NCI-H1694 treated with DMSO at 0.1 percent for 48 hours (cell line): ENCODE measurements around the gene MALRD1.
"Not testable (repeated sequence)": the region's sequence is repeated elsewhere in the genome, so short reads cannot be mapped to it uniquely, and the experiment has no call there.

Source experiments
- DNase-seq: peaks from one replicate; lab custom pipeline; 2025; lab: John Stamatoyannopoulos, UW

The MALRD1 gene

DNA sequence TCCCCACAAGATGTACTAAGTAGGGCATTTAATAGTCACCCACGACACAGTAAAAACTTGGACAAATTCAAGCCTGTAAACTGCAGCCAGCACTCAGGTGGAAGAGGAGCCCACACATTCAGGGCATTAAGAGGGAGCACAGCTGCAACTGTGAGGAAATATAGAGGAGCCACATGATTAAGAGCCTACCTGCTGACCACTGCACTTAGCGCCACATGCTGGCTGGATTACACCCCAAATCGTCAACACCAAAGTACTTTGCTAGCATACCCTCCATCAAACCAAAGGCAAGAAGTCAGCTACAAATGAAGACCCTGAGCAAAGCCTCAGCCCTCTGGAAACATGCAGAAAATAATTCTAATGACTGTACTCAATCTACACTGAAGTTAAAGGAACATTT lies 445.3 kb downstream of the MALRD1 start:
- DNase-seq = no peak

- no peak for DNase-seq
Measured at GRCh38 chr10:19497026-19497425, 448.4 kb downstream of the MALRD1 start.

- no peak for DNase-seq
Measured at GRCh38 chr10:19498393-19499290, 450.0 kb downstream of the MALRD1 start.

DNA sequence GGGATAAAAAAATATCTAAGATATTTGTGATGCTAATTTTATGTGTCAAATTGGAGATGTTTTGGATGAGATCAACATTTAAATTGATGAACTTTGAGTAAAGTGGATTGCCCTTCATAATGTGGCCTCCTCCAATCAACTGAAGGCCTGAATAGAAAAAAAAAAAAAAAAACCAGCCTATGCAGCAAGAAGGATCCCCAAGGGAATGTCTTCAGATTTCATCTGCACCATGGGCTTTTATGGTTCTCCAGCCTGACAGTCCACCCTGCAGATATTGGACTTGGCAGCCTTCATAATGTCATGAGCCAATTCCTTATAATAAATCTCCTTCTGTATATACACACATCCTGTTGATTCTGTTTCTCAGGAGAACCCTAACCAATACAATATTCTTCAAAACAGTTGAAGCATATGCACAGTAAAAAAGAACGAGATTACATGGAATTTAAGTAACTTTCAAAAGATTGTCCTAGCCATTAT lies 450.7 kb downstream of the MALRD1 start:
- DNase-seq = no peak

- no peak for DNase-seq
Measured at GRCh38 chr10:19500959-19501358, 452.4 kb downstream of the MALRD1 start.

DNA sequence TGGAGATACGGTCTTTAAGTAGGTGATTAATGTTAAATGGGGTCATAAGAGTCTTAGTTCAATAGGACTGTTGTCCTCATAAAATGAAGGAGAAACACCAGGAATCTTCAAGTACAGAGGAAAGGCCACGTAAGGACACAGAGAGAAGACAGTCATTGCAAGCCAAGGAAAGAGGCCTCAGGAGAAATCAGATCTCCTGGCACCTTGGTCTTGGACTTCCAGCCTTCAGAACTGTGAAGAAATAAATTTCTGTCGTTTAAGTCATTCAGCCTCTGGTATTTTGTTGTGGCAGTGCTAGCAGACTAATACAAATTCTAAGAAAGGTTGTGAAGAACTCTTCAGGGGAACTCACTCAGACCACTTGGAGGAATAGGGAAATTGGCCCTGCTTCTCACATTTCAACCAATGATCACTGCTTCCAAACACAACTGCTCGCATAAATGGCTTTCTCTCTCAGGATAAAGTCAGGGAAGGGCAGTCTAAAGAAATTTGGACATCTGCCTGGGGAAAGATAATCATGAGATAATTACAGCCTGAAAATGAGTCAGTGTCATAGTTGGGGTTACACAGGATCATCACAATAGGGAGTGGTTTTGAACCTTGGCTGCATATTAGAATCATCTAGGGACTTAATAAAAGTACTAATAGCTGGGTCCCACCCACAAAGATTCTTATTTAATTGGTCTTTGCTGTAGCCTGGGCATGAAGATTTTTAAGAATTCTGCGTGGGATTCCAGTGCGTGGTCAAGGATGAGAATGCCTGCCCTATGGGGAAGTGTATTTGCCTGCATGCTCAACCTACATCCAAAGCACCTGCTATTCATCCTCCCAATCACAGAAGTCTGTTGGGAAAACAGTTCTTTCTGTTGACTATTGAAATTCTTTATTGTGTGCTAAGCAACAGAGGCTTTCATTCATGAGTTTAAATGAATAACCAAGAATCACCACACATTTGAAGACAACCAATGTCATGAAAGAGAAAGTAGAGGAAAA lies 457.0 kb downstream of the MALRD1 start:
- no peak for DNase-seq

DNA sequence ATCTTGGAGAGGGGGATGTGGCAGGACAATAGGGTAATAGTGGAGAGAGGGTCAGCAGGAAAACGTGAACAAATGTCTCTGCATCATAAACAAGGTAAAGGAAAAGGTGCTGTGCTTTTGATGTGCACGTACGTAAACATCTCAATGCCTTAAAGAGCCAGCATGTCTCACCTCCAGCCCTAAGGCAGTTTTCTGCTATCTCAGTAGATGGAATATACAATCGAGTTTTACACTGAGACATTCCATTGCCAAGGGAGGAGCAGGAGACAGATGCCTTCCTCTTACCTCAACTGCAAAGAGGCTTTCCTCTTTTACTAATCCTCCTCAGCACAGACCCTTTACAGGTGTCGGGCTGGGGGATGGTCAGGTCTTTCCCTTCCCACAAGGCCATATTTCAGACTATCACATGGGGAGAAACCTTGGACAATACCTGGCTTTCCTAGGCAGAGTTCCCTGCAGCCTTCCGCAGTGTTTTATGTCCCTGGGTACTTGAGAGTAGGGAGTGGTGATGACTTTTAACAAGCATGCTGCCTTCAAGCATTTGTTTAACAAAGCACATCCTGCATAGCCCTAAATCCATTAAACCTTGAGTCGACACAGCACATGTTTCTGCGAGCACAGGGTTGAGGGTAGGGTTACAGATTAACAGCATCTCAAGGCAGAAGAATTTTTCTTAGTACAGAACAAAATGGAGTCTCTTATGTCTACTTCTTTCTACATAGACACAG lies 461.6 kb downstream of the MALRD1 start:
- DNase-seq = not testable (repeated sequence)

DNA sequence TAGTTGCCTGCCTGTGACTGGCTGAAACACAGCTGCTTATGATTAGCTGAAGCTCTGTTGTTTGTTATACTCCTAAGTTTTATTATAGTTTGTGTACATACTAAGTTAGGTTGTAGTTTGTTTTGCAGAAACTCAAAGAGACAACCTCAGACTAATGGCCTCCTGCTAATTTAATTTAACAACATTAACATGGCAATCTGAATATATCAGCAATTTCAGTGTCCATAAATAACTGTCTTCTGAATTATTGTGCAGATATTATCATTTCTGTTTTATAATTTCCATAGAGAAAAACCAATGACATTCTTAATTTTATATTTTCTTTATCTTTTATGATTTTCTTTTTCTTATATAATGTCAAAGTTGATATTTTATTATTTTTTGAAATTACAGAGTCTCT lies 469.5 kb downstream of the MALRD1 start:
- DNase-seq = no peak

GRCh38 chr10:19518632-19519031 lies 470.0 kb downstream of the MALRD1 start:
- no peak for DNase-seq

DNA sequence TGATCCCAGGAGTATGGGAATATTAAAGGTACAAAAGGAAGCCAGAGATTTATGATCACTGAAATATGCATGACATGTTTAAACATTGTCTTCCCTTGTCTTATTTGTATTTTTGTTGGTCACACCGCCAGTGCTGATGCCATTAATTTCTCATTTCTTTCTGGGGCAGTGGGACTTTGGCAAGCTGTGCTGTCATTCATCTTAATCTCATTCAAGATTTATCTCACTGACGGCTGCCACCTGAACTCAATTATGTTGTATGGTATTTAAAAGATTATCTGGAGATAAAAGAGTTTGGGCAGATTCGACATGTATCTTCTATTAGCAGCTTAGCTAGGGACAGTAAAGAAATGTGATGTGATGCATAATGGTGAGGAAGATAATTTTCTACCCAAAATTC lies 482.7 kb downstream of the MALRD1 start:
- DNase-seq = no peak

GRCh38 chr10:19532411-19532810 lies 483.8 kb downstream of the MALRD1 start:
- no peak for DNase-seq

DNA sequence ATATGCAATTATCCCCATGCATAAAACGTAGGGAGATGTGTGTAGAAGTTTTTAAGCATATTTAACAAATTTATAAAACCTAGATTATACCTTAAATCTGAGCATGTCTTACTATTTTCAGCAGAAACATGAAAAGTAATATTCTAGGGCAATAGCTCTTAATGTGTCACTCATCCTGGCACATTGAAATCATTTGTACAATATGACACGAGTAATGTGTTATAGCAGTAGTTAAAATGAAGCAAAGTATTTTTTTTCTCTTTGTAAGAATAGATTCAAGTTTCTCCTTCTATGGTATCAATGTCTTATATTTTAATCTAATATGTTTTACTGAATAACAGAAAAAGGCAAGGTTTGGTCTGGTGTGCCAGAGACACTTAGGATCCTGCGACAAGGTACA lies 492.7 kb downstream of the MALRD1 start:
- DNase-seq = no peak

- no peak for DNase-seq
Measured at GRCh38 chr10:19546224-19546623, 497.6 kb downstream of the MALRD1 start.

DNA sequence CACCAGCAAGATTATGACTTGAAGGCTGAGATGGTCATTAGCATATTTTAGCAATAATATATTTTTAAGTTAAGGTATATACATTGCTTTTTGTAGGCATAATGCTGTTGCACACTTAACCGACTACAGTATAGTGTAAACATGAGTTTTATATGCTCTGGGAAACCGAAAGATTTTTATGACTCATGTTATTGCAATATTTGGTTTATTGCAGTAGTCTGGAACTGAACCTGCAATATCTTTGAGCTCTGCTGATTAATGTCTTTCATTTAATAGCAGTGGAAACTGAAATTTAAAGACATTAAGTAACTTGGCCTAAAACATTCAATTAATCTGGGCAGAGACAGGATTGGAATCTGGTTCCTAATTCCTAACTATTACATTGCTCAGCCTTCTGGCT lies 500.9 kb downstream of the MALRD1 start:
- DNase-seq = no peak

DNA sequence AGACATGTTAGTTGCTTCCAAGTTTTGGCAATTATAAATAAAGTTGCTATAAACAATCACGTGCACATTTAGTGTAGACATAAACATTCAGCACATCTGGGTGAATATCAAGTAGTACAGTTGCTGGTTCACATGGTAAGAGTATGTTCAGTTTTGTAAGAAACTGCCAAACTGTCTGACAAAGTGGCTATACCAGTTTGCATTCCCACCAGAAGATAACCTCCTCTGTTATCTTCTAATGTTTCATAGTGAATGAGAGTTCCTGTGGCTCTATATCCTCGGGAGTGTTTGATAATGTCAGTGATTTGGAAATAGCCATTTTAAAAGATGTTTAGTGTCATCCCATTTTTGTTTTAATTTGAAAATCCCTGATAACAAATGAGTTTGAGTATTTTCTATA lies 508.1 kb downstream of the MALRD1 start:
- no peak for DNase-seq

GRCh38 chr10:19561181-19561580 lies 512.6 kb downstream of the MALRD1 start:
- DNase-seq = no peak

DNA sequence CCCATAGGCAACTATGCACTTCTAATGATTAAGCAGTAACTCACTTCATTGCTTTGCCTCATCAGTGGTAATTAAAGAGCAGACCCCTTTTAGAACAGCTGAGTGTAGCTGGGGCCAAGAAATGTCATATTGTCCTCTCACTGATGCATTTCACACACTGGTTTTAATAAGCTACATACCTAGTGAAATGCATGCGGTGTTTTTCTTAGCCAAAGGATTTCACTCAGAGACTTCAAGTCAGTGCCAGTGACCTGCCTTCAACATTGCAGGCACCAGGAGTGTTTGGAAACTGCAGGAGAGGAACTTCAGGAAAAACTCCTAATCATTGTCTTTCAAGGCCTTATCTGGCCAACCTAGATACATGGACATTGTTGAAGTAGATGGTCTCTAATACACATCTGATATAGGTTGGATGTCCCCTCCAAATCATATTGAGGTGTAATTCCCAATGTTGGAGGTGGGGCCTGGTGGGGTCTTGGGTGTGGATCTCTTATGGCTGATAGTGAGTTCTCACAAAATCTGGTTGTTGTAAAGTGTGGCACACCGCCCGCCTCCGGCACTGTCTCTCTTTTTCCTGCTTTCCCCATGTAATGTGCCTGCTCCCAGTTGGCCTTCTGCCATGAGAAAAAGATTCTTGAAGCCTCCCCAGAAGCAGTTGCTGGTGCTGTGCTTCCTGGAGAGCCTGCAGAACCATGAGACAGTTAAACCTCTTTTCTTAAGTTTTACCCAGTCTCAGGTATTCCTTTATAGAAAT lies 515.0 kb downstream of the MALRD1 start:
- no peak for DNase-seq

GRCh38 chr10:19570120-19570519 lies 521.5 kb downstream of the MALRD1 start:
- no peak for DNase-seq

DNA sequence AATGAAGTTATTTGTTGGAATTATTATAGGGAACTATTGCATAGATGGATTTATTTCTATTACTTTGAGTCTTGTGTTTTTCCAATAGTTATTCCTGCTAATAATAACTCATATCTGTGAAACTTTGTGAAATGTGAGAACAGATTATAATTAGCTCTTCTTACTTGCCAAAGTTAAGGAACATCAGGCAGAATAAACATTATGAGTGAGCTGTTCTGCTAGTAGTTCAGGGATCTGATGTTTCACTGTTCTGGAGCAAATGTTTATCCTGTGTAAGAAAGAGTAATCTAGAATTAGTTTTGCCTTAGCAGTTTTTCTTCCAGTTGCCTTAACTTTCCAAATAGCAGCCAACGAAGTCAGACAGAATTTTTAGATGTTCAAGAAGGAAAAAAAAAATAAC lies 522.4 kb downstream of the MALRD1 start:
- no peak for DNase-seq

- DNase-seq = no peak
Measured at GRCh38 chr10:19572056-19572455, 523.5 kb downstream of the MALRD1 start.

- no peak for DNase-seq
Measured at GRCh38 chr10:19576576-19576975, 528.0 kb downstream of the MALRD1 start.
